ENCODE measurements around the gene QSER1. TPM values are rescaled to one million over a fixed set of nuclear protein-coding genes. Genes with fewer than 3 reads are reported as not detected.

Gene QSER1
- total RNA-seq, 1 experiment from 2014 or later = 74.0 TPM

DNA sequence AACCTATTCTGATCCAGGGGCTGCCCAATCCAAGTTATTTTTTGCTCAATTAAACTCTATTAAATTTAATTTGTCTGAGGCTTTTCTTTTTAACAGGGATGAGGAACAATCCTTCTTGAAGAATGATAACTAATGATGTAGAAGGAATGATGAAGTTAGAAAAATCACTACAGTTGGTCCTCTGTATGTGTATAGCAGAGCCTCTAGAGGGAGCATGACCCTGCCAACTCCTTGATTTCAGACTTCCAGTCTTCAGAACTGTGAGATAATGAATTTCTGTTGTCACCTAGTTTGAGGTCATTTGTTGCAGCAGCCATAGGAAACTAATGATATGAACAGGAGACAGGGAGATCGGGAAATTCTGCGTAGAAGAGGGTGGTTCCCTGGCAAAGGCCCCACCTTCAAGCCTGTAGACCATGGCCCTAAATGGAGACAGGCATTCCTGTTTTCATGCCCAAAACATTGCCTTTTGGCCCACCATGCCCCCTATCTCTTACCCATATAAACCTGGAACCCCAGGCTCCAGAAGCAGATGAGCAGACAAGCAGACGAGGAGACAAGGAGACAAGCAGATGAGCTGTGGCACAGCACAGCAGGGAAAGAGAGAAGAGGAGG is 7.7 kb upstream of the QSER1 start:
- POLR2A ChIA-PET = interaction anchor here (1.4 kb wide), 1 partner anchor 155 kb away, joined by 4 read pairs; the partner anchor contains the start of gene TCP11L1
- TF ChIP-seq NR2C2 (CRISPR knock-in tag; IDR thresholded peaks at IDR 0.05) (no peak), ZNF138 (CRISPR knock-in tag; conservative IDR thresholded peaks at IDR 0.05) (no peak)
- TF ChIP-seq, protein P1, sequence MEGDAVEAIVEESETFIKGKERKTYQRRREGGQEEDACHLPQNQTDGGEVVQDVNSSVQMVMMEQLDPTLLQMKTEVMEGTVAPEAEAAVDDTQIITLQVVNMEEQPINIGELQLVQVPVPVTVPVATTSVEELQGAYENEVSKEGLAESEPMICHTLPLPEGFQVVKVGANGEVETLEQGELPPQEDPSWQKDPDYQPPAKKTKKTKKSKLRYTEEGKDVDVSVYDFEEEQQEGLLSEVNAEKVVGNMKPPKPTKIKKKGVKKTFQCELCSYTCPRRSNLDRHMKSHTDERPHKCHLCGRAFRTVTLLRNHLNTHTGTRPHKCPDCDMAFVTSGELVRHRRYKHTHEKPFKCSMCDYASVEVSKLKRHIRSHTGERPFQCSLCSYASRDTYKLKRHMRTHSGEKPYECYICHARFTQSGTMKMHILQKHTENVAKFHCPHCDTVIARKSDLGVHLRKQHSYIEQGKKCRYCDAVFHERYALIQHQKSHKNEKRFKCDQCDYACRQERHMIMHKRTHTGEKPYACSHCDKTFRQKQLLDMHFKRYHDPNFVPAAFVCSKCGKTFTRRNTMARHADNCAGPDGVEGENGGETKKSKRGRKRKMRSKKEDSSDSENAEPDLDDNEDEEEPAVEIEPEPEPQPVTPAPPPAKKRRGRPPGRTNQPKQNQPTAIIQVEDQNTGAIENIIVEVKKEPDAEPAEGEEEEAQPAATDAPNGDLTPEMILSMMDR (IDR thresholded peaks at IDR 0.05) = peak; percentile 13; the same call in 1 of the 2 replicates
- CTCF ChIA-PET = interaction anchor here (0.9 to 1.5 kb wide), 4 partner anchors 8 to 181 kb away, joined by 3 to 5 read pairs (median 3); no protein-coding TSS in a partner anchor
- Mint-ChIP-seq H3K27ac (0 out of 2 replicates have a peak overlapping the region, but pooled peaks have one; percentile 56), H3K36me3 (peaks cover 24% of the 10 kb centered on the region), H3K4me3 (no peak overlapping the region), H3K4me1 (peaks cover 25% of the 10 kb centered on the region), H3K27me3 (ENCODE audit: low read depth) (no peaks in the 10 kb centered on the region), H3K9me3 (peaks cover 28% of the 10 kb centered on the region)
- ATAC-seq (peak; percentile 78), DNase-seq (ENCODE audit: low spot score) (no peak)

DNA sequence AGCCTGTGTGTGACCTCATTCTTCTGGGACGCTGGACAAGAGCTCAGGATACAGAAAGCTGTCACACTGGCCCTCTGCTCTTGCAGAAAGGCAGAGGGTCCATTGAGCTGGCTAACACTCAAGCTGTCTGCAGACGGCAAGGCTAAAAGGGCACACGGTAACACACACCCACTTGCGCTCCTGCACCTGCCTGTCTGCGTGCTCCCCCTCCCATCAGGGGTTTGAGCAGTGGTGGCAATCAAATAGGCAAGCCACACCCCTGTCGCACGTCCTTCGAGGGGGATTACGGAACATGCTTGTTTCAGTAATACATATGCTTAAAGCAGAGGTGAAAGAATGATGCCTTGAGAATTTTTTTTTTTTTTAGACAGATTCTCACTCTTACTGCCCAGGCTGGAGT is 7.1 kb upstream of the QSER1 start:
- TF ChIP-seq NR3C1 (CRISPR knock-in tag; conservative IDR thresholded peaks at IDR 0.05; ENCODE audit: low read depth) (no peak), ZNF219 (CRISPR knock-in tag; IDR thresholded peaks at IDR 0.05; ENCODE audit: borderline replicate concordance) (no peak), ZNF263 (CRISPR knock-in tag; IDR thresholded peaks at IDR 0.05; ENCODE audit: low read depth) (no peak), NR1H2 (CRISPR knock-in tag; IDR thresholded peaks at IDR 0.05) (no peak), SMAD3 (CRISPR knock-in tag; IDR thresholded peaks at IDR 0.05; ENCODE audit: borderline replicate concordance) (no peak)
- TF ChIP-seq, protein P2, sequence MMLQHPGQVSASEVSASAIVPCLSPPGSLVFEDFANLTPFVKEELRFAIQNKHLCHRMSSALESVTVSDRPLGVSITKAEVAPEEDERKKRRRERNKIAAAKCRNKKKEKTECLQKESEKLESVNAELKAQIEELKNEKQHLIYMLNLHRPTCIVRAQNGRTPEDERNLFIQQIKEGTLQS (CRISPR knock-in tag; conservative IDR thresholded peaks at IDR 0.05) = no peak
- TF ChIP-seq, protein P3, sequence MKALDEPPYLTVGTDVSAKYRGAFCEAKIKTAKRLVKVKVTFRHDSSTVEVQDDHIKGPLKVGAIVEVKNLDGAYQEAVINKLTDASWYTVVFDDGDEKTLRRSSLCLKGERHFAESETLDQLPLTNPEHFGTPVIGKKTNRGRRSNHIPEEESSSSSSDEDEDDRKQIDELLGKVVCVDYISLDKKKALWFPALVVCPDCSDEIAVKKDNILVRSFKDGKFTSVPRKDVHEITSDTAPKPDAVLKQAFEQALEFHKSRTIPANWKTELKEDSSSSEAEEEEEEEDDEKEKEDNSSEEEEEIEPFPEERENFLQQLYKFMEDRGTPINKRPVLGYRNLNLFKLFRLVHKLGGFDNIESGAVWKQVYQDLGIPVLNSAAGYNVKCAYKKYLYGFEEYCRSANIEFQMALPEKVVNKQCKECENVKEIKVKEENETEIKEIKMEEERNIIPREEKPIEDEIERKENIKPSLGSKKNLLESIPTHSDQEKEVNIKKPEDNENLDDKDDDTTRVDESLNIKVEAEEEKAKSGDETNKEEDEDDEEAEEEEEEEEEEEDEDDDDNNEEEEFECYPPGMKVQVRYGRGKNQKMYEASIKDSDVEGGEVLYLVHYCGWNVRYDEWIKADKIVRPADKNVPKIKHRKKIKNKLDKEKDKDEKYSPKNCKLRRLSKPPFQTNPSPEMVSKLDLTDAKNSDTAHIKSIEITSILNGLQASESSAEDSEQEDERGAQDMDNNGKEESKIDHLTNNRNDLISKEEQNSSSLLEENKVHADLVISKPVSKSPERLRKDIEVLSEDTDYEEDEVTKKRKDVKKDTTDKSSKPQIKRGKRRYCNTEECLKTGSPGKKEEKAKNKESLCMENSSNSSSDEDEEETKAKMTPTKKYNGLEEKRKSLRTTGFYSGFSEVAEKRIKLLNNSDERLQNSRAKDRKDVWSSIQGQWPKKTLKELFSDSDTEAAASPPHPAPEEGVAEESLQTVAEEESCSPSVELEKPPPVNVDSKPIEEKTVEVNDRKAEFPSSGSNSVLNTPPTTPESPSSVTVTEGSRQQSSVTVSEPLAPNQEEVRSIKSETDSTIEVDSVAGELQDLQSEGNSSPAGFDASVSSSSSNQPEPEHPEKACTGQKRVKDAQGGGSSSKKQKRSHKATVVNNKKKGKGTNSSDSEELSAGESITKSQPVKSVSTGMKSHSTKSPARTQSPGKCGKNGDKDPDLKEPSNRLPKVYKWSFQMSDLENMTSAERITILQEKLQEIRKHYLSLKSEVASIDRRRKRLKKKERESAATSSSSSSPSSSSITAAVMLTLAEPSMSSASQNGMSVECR (CRISPR knock-in tag; IDR thresholded peaks at IDR 0.05; ENCODE audit: borderline replicate concordance) = no peak
- TF ChIP-seq, protein P4, sequence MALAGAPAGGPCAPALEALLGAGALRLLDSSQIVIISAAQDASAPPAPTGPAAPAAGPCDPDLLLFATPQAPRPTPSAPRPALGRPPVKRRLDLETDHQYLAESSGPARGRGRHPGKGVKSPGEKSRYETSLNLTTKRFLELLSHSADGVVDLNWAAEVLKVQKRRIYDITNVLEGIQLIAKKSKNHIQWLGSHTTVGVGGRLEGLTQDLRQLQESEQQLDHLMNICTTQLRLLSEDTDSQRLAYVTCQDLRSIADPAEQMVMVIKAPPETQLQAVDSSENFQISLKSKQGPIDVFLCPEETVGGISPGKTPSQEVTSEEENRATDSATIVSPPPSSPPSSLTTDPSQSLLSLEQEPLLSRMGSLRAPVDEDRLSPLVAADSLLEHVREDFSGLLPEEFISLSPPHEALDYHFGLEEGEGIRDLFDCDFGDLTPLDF (CRISPR knock-in tag; IDR thresholded peaks at IDR 0.05) = no peak
- TF ChIP-seq, protein P5, sequence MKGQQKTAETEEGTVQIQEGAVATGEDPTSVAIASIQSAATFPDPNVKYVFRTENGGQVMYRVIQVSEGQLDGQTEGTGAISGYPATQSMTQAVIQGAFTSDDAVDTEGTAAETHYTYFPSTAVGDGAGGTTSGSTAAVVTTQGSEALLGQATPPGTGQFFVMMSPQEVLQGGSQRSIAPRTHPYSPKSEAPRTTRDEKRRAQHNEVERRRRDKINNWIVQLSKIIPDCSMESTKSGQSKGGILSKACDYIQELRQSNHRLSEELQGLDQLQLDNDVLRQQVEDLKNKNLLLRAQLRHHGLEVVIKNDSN (CRISPR knock-in tag; IDR thresholded peaks at IDR 0.05) = no peak
- Mint-ChIP-seq H3K4me1 (peaks cover 31% of the 10 kb centered on the region), H3K9me3 (peaks cover 32% of the 10 kb centered on the region), H3K4me3 (no peak overlapping the region), H3K27me3 (ENCODE audit: low read depth) (no peaks in the 10 kb centered on the region), H3K36me3 (peaks cover 27% of the 10 kb centered on the region), H3K27ac (no peak overlapping the region)
- ChIA-PET CTCF (interaction anchor here (0.9 to 1.5 kb wide), 4 partner anchors 9 to 180 kb away, joined by 3 to 5 read pairs (median 3); no protein-coding TSS in a partner anchor), POLR2A (interaction anchor here (1.4 kb wide), 2 partner anchors 9 to 154 kb away, joined by 3 to 4 read pairs; partner anchors contain the start of gene TCP11L1)
- DNase-seq (ENCODE audit: low spot score) = peak; percentile 35
- ATAC-seq = peak; percentile 61
